ENCODE results near the gene EPAS1.

DNA sequence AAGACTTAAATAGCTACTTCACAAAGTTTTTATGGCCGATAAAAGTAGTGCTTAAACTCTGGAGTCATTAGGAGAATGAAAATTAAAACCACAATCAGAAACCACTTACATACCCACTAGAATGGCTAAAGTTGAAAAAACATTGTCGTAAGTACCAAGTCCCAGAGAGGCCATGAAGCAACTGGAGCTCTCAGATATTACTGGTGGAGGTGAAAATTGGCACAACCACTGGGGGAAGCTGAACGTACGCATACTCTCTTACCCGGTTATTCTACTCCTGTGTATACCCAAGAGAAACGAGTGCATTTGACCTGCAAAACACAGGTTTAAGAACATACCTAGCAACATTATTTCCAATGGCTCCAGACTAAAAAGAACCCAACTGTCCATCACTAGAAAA, 105.7 kb downstream of the EPAS1 start:
- TF ChIP-seq, protein P1, sequence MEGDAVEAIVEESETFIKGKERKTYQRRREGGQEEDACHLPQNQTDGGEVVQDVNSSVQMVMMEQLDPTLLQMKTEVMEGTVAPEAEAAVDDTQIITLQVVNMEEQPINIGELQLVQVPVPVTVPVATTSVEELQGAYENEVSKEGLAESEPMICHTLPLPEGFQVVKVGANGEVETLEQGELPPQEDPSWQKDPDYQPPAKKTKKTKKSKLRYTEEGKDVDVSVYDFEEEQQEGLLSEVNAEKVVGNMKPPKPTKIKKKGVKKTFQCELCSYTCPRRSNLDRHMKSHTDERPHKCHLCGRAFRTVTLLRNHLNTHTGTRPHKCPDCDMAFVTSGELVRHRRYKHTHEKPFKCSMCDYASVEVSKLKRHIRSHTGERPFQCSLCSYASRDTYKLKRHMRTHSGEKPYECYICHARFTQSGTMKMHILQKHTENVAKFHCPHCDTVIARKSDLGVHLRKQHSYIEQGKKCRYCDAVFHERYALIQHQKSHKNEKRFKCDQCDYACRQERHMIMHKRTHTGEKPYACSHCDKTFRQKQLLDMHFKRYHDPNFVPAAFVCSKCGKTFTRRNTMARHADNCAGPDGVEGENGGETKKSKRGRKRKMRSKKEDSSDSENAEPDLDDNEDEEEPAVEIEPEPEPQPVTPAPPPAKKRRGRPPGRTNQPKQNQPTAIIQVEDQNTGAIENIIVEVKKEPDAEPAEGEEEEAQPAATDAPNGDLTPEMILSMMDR (IDR thresholded peaks at IDR 0.05; ENCODE audit: insufficient read depth, low read length): no peak
- TF ChIP-seq SPI1 (IDR thresholded peaks at IDR 0.05; ENCODE audit: borderline replicate concordance, low read depth) (no peak), GABPA (IDR thresholded peaks at IDR 0.05; ENCODE audit: low read depth) (no peak)

Data from HL-60 (cell line).